SKM-1 treated with dmso at 0.1 percent for 144 hours (cell line): ENCODE measurements around the gene ELMO1.

Experiments used
- DNase-seq: peaks from one replicate; lab custom pipeline; 2025; ENCODE audit not compliant: unreplicated experiment; lab: John Stamatoyannopoulos, UW

The ELMO1 gene

DNA sequence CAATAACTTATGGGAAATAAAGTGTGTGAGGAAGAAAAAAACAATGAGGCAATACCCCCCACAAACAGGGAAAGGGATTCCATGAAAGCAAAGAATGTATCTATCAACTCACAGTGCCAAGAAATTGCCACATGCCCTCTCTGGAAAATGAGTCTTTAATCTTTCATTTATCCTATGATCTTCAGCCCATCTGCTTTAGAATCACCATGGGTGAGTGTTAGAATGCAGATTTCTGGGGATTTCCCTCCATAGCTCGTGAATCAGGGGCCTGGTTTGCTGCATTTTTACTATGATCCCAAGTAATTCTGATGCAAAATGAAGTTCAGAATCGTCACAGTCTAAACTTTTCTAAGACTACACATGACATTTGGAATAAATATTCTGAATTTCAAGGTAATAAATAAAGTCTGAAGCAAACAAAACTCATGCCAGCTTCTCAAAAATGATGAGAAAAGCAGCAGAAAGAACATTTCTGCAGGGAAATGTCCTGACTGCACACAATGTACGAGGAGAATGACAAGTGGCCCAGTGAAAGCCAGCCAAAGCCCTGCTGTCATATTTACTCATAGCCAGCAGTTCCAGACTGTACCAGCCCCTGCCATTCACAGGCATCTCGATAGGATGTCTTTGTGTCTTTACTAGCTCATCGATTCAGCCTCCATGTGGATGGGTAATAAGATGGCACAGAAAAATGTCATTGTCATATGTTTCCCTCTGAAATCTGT is 167.1 kb downstream of the ELMO1 start:
- DNase-seq: no peak

DNA sequence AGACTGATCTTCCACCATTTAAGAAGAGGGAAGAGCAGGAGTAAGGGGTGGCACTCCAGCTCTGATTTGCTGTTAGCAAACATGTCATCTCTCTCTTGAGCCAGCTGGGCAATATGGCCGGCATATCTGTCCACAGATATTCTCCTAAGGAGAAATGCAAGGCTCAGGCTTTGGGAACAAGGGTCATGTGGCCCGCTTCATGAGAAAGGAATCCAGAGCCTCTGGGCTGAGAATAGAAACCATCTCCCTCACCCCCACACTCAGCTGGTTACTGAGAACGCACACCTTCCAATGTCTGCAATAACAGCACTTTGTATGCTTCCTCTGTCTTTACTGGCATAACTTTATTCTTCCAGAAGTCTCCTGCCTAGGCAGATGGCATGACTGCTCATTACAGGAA is 171.2 kb downstream of the ELMO1 start:
- DNase-seq: no peak

DNA sequence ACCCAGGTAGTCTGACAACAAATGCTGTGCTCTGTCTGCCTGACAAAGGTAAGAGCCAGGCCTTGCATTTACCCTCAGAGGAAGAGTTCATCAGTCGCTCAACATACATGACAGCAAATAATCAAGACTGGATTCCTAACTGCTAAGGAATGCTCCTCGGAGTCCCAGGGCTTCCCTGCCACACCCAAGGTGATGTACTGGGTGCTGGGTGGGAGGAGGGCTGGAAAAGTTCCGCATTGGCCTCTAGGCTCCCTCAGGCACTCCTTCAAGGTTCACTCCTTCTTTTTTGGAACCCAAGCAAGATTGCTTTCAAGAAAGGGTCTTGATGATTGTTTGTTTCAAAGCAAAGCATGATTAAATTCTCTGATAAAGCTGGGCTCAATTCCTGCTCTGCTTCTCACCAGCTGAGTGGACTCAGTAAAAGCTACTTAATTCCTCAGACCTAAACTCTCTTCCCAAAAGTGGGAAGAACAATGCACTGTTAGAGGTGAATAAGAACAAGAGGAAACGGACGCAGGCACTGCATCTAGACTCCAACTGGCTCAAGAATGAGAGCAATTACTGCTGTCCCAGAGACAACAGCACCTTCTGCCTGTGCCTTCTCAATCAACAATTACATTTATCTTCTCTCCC is 173.5 kb downstream of the ELMO1 start:
- no peak for DNase-seq

DNA sequence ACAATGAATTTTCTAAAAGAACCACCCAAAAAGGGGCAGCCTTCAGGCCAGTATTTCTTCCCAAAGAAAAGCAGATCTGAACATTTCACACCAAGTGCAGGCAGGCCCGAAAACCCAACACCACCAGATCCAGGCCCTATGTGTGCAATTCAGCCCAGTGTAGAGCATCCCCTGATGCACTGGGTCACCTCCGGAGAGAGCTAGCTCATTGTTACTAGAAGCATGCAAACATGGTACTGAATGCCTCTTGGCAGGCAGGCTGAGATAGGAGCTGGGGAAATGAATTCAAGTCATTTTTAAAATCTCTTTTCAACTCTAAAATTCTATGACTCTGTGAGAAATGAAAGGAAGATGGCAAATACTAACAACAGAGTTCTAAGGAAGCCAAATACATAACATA is 174.8 kb downstream of the ELMO1 start:
- no peak for DNase-seq

DNA sequence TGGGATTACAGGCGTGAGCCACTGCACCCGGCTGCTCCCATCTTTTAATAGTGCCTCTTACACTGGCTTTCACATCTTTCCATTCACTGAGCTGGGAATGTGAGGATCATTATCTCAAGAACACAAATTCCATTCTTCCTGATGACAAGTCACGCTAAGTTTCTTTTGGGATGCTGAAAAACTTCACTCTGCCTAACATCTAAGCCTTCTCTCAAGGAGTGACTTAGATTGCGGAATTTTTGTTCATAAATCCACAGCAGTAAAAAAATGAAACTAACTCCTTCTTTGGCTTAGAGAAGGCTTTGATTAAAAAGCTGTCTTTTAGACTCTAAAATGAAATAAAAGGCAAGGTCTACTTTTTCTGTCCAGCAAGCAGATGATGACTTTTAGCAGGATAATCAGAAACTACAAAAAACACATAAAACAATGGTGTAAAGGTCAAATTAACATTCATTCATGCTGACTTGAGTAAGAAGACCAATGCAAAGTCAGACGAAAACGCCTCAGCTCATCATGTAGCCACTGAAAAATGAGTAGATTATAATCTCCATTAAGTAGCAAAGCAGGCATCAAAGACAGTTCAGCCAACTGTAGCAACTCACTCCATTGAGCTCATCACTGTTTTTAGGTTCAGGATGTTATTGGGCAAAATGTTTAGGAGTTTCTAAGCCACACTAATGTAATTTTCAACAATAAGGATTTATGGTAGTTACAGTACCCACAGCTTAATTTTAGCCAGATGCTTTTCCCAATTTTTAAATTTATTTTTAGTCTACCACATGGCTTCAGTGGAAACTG is 178.8 kb downstream of the ELMO1 start:
- no peak for DNase-seq

DNA sequence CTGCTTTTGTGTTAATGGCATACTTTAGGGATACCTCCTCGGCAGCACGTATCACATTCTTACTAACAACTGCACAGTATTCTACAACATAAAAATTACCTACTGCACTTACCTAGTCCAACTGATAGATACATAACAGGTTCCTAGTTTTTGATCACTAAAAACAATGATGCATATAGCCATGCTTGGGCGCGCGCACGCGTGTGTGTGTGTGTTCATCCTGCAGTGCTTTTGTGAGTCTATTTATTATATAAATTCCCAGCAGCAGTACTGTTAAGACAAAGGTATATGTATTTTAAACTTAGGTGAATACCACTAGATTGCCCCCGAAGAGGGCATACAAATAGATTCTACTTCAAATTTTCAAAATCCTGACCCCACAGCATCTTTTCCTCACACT is 181.4 kb downstream of the ELMO1 start:
- DNase-seq: no peak

DNA sequence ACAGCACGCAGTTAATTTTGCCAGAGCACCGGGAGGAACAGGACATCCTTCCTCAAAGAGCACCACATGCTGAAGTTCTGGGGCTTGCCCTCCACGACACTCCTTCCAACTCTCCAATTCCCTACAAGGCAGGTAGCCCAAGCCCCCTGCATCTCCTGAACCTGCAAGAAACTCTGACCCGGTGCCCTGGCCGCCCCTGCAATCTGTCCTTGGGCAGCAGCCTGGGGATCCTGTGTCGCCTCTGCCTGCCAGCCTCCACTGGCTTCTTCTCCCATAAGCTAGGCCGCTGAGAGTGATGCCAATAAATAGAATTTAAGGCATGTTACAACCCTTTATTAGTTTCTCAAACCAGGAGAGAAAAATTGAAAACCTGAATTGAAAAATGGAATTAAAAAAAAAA is 182.8 kb downstream of the ELMO1 start:
- DNase-seq: no peak

DNA sequence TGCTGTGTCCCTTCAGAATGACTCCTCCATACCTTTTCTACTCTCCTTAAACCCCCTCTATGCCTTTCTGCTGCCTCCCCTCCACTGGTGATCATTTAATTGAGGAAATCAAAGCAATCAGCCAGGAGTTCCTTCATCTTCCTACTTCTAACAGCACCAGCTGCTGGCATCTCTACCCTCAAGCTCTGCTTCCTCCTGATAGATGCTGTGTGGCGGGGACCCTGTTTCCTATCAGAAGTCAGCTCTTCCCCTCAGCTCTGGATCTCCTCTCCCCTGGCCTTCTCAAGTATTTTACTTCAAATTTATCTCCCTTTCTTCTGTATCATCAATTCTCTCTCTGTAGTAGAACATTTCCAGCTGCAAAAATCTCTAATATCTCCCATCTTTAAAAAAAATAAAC is 183.7 kb downstream of the ELMO1 start:
- peak; percentile 10 for DNase-seq

DNA sequence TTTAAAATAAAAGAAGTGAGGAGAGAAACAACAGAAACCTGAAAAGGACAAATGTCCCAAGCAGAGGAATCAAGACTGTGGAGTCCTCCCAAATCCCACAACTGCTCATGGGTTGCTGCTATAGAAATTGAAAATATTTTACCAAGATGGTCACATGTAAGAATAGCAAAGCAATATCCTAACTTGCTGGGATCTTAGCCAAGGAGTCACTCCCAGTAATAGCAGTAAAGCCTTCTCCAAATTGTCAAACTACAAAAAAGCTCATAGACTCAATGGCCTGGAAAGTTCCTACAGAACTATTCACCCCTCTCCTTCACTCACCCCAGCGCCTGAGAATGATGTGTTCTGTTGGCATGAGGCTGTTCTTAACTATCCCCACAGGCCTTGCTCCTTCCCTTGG is 186.5 kb downstream of the ELMO1 start:
- DNase-seq: no peak

DNA sequence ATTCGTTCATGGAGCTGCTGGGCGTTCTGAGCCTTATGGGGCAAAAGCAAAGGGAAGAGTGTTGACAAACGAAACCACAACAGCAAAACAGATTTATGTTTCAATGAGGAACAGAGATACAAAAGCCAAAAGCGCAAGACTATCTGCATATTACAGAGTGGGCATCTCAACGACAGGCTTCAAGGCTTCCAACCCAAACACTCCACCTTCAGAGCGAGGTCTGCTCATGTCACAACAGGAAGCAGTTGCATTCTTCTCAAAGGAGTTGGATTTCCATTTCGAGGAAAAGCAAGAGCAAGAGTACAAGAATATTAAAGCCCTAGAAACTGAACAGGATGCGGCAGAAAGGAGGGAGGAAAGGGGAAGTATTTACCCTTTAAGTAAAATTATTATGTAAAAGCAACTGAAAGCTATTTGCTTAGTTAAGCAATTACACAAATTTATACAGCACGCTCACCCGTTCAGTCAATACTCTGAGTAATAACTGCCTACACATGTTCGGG is 189.3 kb downstream of the ELMO1 start:
- DNase-seq: peak; percentile 11

DNA sequence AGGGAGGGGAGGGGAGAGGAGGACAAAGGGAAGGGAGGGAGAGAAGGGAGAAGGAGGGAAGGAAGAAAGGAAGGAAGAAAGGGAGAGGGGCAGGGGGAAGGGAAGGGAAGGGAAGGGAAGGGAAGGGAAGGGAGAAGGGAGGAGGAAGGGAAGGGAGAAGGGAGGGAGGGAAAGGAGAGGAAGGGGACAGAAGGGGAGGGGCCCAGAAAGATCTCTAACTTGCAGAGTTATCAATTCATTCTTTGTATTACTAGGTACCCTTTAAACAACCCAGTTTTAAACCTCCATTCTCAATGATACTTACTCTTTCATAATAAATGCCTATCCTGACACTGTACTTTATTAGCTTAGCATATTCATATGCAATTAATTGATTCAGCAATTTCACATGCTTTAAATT is 192.0 kb downstream of the ELMO1 start:
- DNase-seq: no peak

DNA sequence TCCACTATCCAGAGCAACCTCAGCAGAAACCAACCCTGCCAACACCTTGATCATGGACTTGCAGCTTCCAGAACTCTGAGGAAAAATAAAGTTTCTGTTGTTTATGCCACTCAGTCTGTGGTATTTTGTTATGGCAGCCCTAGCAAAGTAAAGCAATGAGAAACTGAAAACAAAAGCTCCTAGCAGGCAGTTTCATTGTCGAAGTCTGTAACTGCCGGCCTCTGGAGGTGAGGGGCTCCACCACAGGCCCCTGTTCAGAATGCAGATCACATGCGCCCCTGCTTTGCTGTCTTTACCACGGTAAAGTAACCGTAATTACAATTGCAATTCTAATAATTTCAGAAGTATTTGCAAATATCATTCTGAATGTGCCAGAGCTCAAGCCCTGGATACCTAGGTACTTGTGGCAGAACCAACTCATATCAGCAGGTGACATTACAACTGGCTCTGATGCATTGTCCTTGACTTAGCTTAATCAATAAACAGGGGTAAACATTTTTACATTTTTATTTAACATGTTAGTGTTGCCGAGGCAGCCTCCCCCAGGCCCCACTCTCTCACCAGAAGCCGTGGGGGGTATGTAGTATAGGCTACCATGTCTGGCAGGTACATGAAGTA is 193.2 kb downstream of the ELMO1 start:
- DNase-seq: no peak

DNA sequence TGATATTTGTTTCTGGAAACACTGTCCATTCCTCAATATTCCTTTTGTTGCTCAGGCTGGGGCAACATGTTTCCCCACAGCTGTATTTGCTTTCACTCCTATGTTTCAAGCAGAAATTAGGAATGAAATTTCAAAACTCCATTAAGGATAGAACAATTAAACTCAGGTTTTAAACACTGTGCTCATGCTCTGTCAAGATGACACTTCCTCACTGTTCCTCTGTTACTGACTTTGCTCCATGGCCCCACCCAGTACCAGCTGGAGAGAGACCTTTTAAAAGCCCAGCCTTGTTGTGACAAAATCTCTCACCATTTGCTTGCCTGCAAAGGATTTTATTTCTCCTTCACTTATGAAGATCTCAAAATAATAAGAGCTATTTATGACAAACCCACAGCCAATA is 197.4 kb downstream of the ELMO1 start:
- DNase-seq: no peak

DNA sequence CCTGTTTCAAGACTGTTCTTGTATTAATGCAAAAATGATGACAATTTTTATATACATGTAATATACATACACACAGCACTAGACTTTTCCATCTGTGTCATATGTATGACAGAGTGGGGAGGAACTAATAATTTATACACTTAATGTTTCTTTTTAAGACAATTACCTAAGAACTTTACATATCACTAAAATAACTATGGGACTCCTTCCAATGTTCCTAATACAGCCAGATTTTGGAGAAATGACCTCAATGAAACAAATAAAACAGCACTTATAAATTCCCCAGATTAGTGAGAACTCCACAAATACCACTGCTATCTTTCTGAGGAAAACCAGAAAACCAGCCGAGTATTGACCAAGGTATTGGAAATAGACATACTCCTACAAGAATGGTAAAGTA is 199.4 kb downstream of the ELMO1 start:
- DNase-seq: no peak

DNA sequence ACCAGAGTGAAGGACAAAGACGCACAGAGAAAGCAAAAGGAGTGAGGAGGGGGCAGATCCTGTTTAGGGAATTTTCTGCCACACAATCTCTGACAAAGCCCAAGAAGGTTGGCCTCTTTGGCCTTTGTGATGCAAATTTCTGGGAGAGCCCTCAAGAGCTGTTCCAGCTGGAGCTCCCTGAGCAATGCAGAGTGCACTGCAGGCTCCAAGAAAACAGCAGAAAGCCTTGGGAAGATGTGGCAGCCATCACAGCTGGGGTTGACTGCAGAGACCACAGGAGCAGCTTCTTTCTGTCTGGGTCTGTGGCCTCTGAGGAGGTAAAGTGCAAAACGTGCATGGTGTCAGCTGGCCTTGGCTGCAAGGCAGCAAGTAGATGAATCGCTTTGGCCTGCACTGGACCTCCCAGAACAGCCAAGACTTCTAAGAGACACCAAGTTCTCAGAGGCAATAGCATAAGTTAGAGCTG is 200.2 kb downstream of the ELMO1 start:
- DNase-seq: no peak

DNA sequence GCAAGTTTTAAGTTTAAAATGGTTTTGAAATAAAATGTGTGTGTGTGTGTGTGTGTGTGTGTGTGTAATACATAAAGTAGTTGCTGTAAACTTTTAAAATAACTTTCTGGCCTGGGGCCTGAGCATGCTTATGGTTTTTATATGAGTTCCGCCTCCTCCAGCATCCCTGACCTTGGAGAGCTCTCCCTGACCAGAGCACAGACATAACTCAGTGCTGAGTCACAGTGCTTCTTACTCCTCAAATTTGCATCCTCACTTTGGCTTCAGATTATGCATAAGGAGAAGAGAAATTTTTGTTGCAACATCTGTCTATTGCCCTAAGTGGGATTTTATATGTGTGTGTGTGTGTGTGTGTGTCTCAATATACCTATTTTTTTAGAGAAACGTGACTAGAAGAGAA is 200.8 kb downstream of the ELMO1 start:
- no peak for DNase-seq

DNA sequence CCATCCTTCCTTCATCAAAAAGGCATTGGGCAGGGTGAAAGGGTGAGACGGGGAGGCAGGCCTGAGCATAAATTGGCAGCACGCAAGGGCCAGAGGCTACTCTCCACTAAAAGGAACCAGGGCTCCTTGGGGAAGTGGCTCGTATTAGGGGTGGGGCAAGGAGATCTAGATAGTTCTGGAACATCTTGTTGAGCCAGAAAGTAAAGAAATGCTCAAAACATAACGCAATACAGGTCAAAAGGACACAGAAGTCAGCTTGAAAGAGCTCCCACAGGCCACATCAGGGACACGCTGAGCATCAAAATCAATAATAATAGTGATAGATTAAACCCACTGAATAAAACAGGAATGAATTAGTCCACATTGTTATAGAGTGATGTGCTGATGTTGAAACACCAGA is 203.1 kb downstream of the ELMO1 start:
- peak; percentile 13 for DNase-seq

DNA sequence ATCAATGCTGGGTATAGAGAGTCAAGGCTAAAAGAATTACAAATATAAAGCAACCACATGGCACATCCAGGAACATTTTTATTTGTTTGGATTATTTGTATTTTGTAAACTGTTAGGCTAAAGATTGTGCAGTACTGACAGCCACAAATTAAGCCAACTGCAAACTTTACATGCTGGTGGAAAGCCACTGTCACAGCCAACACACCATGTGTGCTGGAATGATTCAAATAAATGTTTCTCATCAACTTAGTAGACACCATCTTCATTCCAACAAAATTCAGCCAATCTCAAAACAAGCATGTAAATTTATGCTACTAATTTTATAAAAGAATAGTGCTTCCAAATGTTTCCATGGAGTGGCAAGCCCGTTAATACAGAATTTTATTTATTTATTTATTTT is 211.8 kb downstream of the ELMO1 start:
- no peak for DNase-seq

DNA sequence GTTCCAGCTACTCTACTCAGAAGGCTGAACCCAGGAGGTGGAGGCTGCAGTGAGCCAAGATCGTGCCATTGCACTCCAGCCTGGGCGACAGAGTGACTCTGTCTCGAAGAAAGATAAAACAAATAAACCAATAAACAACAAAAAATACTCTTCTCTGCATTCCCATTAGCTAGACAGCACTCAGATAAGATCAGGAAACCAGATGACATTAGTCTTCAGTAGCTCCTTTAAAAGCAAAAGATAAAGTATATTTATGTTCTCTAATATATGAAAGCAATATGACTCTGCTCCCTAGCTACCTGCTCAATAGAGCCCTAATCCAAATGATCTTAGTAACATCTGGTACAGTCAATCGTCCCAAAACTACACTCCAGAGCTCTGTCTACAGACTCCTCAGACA is 212.9 kb downstream of the ELMO1 start:
- DNase-seq: no peak

DNA sequence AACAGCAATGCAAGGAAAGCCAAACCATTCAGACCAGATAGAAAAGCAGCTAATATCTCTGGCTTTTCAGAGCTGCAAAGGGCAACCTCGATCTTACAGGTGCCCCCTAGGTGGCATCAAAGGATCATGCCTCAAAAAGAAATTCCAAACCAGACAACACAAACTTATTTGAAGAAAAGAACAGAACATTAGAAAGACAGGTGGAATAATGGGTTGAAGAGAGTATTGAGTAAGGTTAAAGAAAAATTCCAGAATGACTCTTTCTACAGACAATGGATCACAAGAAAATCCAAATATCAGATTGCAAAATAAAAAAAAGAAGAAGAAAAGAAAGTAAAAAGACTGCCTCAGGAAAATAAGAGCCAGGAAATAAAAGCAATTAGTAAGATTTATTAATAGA is 213.7 kb downstream of the ELMO1 start:
- no peak for DNase-seq

DNA sequence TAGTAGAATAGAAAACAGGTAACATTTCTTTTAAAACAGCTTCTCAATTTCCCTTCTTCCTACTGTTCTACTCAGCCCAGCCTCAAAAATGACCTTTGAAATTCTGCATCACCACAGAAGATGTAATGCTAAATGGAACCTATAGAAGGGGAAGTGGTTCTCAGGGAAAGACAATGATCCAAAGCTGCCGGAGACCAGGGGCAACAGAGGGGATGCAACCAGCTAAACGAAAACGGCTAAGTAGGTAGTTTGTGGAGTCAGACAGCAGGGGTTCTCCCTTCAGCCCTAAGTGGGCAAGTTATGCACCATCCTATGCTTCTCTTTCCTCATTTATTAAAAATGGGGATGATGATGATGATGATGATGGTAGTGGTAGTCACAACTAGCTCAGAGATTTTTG is 214.3 kb downstream of the ELMO1 start:
- DNase-seq: no peak

DNA sequence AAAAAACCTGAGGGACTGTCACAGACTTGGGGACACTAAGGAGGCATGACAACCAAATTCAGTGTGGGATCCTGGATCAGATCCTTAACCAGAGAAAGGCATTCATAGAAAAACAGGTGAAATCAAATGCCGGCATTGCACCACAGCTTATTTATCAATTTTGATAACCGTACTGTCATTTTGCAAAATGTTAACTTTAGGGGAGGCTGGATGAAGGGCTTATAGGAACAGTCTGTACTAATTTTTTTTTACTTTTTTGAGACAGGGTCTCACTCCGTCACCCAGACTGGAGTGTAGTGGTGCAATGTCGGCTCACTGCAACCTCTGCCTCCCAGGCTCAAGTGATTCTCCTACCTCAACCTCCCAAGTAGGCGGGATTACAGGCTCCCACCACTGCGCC is 217.1 kb downstream of the ELMO1 start:
- no peak for DNase-seq
